IMR-90 (cell line): Measurements from ENCODE around the gene RBMS2.

ENCODE experiments used
- CHD1 ChIP-seq: IDR thresholded peaks from 2 replicates; pipeline ENCODE4 v1.6.1; 2012; ENCODE audit warnings: low read depth, low read length, improper control_type of control experiment
- RAD21 ChIP-seq: IDR thresholded peaks from 2 replicates; pipeline ENCODE4 v1.6.1; 2012; ENCODE audit warnings: low read length, improper control_type of control experiment
- TF ChIP-seq, protein P1 (sequence below): conservative IDR thresholded peaks from 2 replicates; pipeline ENCODE4 v1.5.1; 2012; ENCODE audit warnings: mild to moderate bottlenecking, low read depth, low read length, improper control_type of control experiment

DNA sequence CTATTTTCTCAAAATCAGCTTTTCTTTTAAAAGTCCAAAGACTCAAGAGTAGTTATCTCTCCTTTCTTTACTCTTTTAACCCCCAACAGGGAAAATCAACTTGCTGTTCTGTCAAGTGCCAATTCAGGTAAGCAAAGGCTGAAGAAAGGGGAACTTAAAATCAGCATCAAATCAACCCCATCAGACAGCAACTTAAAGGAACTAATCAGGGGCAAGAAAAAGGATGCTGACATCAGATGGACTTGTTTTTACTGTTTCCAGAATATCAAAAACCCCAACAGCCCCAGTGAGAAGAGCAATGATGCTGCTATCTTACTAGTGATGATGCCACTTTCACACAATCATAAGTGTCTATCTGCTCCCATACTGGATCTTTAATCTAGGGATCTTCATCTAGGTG, 105.1 kb downstream of the RBMS2 start:
- TF ChIP-seq, protein P1, sequence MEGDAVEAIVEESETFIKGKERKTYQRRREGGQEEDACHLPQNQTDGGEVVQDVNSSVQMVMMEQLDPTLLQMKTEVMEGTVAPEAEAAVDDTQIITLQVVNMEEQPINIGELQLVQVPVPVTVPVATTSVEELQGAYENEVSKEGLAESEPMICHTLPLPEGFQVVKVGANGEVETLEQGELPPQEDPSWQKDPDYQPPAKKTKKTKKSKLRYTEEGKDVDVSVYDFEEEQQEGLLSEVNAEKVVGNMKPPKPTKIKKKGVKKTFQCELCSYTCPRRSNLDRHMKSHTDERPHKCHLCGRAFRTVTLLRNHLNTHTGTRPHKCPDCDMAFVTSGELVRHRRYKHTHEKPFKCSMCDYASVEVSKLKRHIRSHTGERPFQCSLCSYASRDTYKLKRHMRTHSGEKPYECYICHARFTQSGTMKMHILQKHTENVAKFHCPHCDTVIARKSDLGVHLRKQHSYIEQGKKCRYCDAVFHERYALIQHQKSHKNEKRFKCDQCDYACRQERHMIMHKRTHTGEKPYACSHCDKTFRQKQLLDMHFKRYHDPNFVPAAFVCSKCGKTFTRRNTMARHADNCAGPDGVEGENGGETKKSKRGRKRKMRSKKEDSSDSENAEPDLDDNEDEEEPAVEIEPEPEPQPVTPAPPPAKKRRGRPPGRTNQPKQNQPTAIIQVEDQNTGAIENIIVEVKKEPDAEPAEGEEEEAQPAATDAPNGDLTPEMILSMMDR, result no peak
- TF ChIP-seq CHD1 (no peak), RAD21 (no peak)
